Measurements from ENCODE around the gene YAE1. TPM values are rescaled to one million over a fixed set of nuclear protein-coding genes. Genes with fewer than 3 reads are reported as not detected.

YAE1 gene
- polyA plus RNA-seq, 1 donor: 50.2 TPM

- Histone ChIP-seq H3K27ac (ENCODE audit: low read length) (no peak overlapping the region), H3K27me3 (ENCODE audit: control insufficient read depth, insufficient read depth, low read length) (no peaks in the 10 kb centered on the region), H3K9me3 (ENCODE audit: control insufficient read depth, low read depth, low read length) (no peaks in the 10 kb centered on the region), H3K4me3 (ENCODE audit: low read length) (no peak overlapping the region), H3K36me3 (ENCODE audit: control insufficient read depth, insufficient read depth, low read length) (no peaks in the 10 kb centered on the region), H3K4me1 (ENCODE audit: control insufficient read depth, insufficient read depth, low read length) (no peaks in the 10 kb centered on the region)
- DNase-seq: no peak
- no CpG with 5 or more reads among the region's 1 CpG for WGBS (ENCODE audit: insufficient coverage, low lambda C conversion rate)
These were observed 49.9 kb downstream of the YAE1 start for GRCh38 chr7:39616138-39616537.

GRCh38 chr7:39617005-39617404 is 50.8 kb downstream of the YAE1 start:
- H3K27me3 ChIP-seq (ENCODE audit: control insufficient read depth, insufficient read depth, low read length): no peaks in the 10 kb centered on the region

GRCh38 chr7:39618868-39619267 is 52.7 kb downstream of the YAE1 start:
- no peaks in the 10 kb centered on the region for H3K9me3 ChIP-seq (ENCODE audit: control insufficient read depth, low read depth, low read length)
- H3K27me3 ChIP-seq (ENCODE audit: control insufficient read depth, insufficient read depth, low read length): no peaks in the 10 kb centered on the region
- no peak overlapping the region for H3K27ac ChIP-seq (ENCODE audit: low read length)
- H3K4me3 ChIP-seq (ENCODE audit: low read length): no peak overlapping the region
- WGBS (ENCODE audit: insufficient coverage, low lambda C conversion rate): no CpG with 5 or more reads among the region's 4 CpGs
- no peak for DNase-seq
- H3K4me1 ChIP-seq (ENCODE audit: control insufficient read depth, insufficient read depth, low read length): peaks cover 6% of the 10 kb centered on the region
- H3K36me3 ChIP-seq (ENCODE audit: control insufficient read depth, insufficient read depth, low read length): no peaks in the 10 kb centered on the region

More at GRCh38 chr7:39617005-39617404, 50.8 kb downstream of the YAE1 start:
- no peak for DNase-seq
- H3K9me3 ChIP-seq (ENCODE audit: control insufficient read depth, low read depth, low read length): no peaks in the 10 kb centered on the region
- no peaks in the 10 kb centered on the region for H3K36me3 ChIP-seq (ENCODE audit: control insufficient read depth, insufficient read depth, low read length)
- H3K27ac ChIP-seq (ENCODE audit: low read length): no peak overlapping the region
- no peak overlapping the region for H3K4me3 ChIP-seq (ENCODE audit: low read length)
- H3K4me1 ChIP-seq (ENCODE audit: control insufficient read depth, insufficient read depth, low read length): peaks cover under 1% of the 10 kb centered on the region

GRCh38 chr7:39620486-39620885 is 54.3 kb downstream of the YAE1 start:
- peaks cover 10% of the 10 kb centered on the region for H3K4me1 ChIP-seq (ENCODE audit: control insufficient read depth, insufficient read depth, low read length)
- H3K36me3 ChIP-seq (ENCODE audit: control insufficient read depth, insufficient read depth, low read length): no peaks in the 10 kb centered on the region
- H3K9me3 ChIP-seq (ENCODE audit: control insufficient read depth, low read depth, low read length): no peaks in the 10 kb centered on the region
- no peak overlapping the region for H3K27ac ChIP-seq (ENCODE audit: low read length)
- no peak for DNase-seq
- H3K4me3 ChIP-seq (ENCODE audit: low read length): no peak overlapping the region
- H3K27me3 ChIP-seq (ENCODE audit: control insufficient read depth, insufficient read depth, low read length): no peaks in the 10 kb centered on the region

- H3K4me3 ChIP-seq (ENCODE audit: low read length): no peak overlapping the region
- no peak for DNase-seq
- H3K9me3 ChIP-seq (ENCODE audit: control insufficient read depth, low read depth, low read length): no peaks in the 10 kb centered on the region
- no CpG with 5 or more reads among the region's 1 CpG for WGBS (ENCODE audit: insufficient coverage, low lambda C conversion rate)
- no peaks in the 10 kb centered on the region for H3K36me3 ChIP-seq (ENCODE audit: control insufficient read depth, insufficient read depth, low read length)
- no peak overlapping the region for H3K27ac ChIP-seq (ENCODE audit: low read length)
- H3K4me1 ChIP-seq (ENCODE audit: control insufficient read depth, insufficient read depth, low read length): peaks cover 10% of the 10 kb centered on the region
- no peaks in the 10 kb centered on the region for H3K27me3 ChIP-seq (ENCODE audit: control insufficient read depth, insufficient read depth, low read length)
These were observed 55.1 kb downstream of the YAE1 start for GRCh38 chr7:39621261-39621660.

- WGBS (ENCODE audit: insufficient coverage, low lambda C conversion rate): no CpG with 5 or more reads among the region's 1 CpG
- Histone ChIP-seq H3K9me3 (ENCODE audit: control insufficient read depth, low read depth, low read length) (no peaks in the 10 kb centered on the region), H3K4me1 (ENCODE audit: control insufficient read depth, insufficient read depth, low read length) (peaks cover 10% of the 10 kb centered on the region), H3K27me3 (ENCODE audit: control insufficient read depth, insufficient read depth, low read length) (no peaks in the 10 kb centered on the region), H3K27ac (ENCODE audit: low read length) (no peak overlapping the region), H3K4me3 (ENCODE audit: low read length) (no peak overlapping the region), H3K36me3 (ENCODE audit: control insufficient read depth, insufficient read depth, low read length) (no peaks in the 10 kb centered on the region)
- no peak for DNase-seq
These were observed 55.7 kb downstream of the YAE1 start for GRCh38 chr7:39621784-39622411.

Other genes with a start within 250 kb of the YAE1 start
- 38.7 TPM for gene RALA, start 57.2 kb downstream of the YAE1 start, polyA plus RNA-seq

Measured in large intestine (tissue), 3 donors.